CD4-positive, alpha-beta T cell treated with Interleukin-15 for 1 hour (primary cell): ENCODE results near the gene ACTN2.

Source experiments
- DNase-seq: peaks from one replicate; pipeline ENCODE4 v3.0.0-alpha.2; 2020

Gene ACTN2

DNA sequence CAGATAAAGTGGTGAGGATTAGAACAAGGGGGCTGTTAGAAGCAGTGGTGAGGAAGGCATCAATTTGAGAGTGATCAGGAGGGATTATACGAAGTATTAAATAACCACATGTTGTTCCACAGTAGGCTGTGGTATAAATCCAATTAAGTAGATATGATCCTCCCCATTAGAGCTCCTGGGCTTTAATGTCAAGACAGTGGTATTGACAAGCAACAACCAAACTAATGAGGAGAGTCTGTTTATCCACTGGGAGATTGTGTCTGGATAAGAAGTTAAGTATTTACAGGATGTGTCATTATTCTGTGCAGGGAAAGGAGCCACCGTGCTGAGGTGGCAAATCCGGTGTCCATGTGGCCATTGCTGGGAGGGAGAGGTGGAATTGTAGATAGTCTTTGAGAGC is 5.8 kb downstream of the ACTN2 start:
- DNase-seq = no peak

DNA sequence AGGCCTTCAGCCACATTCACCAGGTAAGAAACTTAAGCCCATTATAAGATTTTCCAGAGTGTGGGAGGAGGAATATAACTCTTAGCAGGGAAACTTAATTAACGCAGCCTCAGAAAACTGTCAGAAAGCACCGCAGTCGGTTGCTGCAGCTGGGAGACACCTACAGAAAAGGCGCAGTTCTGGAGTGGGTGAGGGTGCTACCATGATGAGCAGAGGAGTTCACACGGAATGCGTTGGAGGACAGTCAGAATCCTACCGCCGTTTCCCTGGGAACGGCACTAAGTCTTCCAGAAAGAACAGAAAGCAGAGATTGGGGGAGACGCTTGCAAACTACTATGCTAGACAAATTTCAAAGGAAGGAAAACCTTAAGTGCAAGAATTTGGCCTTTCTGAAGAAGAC is 6.4 kb downstream of the ACTN2 start:
- DNase-seq = no peak

DNA sequence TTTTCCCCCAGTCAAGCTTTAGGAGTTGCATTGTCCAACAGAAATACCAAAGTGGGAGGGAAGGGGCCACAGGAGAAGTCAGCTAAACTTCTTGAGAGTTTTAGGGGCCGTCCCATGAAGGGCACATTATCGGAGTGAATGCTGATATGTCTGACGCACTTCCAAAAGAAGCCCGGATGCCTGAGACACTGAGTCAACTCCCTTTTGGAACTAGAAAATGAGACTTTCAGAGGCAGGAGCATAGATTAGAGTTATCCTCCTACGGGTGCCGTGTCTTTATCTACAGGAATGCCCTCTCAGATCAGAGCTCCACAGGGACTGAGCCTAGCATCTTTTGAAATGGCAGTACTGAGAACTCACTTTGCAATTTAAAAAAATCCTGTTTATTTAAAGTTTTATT is 13.1 kb downstream of the ACTN2 start:
- DNase-seq = no peak

DNA sequence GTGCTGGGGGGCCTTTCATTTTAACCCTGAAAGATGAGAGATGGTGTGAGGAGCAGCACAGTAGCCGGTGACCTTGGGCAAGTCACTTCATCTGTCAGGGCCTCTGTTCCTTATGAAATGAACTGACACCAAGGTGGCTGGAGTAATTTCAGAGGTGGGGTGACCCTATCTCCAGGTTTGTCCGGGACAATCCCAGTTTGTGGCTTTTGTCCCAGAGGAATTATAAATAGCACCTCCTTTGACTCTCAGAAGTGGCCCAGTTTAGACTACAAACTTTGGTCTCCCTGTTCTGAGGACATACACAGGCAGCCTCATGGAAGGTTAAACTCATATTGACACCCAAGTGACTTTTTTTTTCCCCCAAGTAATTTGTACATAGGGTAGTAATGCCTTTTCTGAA is 14.6 kb downstream of the ACTN2 start:
- DNase-seq = no peak

DNA sequence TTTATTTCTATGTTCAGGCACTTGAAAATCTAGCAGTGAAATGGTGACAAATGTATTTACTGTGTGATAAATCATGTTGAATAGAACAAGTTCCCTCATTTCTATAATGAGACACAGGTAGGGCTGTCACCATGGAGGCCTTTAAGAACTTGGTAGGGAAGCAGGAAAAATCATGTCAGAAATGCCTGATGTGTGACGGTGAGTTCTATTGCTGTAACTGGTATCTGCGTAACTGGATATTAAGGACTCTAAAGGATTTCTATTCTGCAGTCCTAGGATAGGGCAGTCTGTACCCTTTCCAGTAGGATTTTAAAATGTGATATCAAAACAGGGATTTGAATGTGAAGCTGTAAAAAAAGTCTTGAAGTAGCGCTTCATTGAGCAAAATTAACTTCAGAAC is 15.5 kb downstream of the ACTN2 start:
- DNase-seq = no peak

DNA sequence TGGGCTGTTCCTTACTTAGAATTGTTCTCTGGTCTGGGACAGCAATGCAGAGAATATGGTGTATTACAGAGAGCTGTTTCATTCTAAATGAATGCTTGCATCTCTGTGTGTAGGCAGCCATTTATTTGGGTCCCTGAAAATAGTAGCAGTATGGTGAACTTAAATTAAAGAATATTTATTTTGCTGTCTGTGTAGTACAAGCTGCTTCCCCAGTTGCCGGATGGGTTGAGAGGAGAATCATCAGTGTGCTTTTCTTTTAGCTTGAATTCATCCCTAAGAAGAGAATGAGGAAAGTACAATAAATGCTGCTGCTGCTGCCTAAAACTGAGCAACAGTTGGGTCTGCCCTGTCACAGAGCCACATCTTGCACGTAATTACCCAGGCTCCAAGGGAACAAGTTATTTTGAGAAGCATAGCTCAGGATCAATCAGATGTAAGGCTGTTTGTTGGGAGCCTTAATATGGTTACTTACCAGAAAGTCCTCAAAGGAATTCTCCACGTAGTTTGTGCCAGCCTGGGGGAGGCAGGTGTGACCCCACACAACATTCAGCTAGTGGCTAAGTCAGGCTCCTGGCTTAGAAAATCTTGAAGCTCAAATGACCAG is 16.6 kb downstream of the ACTN2 start:
- no peak for DNase-seq

DNA sequence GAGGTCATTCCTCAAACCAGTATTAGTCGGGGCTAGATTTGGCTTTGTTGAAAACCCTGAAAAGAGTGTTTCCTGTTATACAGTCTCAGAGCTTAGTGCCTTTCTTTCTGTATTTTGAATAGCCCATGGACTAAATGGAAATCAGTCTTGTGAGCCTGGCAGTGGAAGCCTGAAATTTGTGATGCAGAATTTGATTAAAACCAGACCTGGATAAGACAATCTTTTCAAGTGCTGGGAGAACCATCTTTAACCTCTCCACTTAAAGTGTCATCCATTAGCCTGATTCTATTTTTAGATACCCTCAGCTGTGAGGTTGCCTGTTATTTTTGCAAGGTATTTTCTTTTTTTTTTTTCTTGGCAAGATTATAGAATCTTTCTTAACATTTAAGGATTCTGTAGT is 19.5 kb downstream of the ACTN2 start:
- DNase-seq = no peak

DNA sequence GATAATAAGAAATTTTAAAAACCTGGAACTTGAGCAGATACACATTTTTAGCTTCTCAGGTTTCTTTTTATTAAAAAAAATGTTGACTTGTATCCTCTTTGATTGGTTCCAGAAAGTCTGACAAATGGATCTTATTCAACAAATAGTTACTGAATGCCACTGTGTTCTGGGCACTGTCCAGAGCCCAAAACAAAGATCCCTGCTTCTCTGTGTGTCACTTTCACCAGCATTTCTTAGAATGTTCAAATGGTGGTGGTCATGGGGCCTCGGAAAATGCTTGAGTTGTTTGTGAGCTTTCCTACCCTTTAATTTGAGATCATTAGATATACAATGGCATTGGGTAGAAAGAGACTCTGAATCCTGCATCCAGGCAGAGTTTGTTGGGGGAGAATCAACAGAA is 19.9 kb downstream of the ACTN2 start:
- DNase-seq = no peak

DNA sequence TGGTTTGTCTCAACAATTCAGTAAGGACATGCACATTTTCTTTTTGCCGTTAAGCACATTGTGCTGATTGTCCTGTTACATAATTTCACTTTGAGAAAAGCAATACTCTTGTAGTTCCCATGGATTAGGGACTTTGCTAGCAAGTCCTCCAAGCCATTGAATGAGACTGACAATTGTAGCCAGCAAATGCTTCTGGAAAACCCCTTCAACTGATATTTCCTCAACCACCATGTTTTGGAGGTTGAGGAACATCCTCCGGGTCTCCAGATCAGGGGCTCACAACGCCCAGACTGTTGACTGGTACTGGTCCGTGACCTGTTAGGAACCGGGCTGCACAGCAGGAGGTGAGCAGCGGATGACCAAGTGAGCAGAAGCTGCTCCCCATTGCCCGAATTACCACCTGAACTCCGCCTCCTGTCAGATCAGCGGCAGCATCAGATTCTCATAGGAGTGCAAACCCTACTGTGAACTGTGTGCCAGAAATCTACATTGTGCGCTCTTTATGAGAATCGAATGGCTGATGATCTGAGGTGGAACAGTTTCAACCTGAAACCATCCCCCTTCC is 24.1 kb downstream of the ACTN2 start:
- DNase-seq = no peak

DNA sequence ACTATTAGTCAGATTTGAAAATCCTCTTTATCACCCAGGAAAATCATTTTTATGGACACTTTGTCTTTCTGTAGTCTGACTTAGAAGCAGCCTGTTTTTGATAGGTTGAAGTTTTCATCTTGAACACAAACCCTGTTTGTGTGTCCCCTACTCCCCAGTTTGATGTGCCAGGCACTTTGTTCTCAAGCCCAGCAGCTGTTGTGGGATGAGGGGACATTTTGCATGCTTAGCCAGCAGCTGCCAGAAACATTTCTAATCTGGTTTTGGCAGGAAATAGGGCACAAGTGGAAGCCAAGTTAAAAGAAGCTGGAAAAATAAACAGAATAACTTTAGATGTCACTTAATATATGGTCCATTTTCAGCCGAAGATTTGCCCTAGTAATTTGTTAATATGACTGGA is 29.9 kb downstream of the ACTN2 start:
- no peak for DNase-seq

DNA sequence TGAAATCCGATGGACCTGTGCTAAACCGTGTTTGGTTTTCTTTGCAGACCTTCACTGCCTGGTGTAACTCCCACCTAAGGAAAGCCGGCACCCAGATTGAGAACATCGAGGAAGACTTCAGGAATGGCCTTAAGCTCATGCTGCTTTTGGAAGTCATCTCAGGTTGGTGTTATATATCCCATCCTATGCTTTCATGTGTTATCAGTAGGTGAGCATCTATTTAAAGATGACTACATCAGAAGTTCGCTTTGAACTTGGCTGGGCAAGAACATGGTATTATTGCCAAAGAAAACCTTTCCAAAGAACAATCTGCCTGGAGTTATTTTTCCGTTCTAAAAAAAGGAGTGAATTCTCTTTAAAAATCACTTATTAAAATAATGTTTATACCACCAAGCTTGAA is 31.5 kb downstream of the ACTN2 start:
- DNase-seq = no peak

DNA sequence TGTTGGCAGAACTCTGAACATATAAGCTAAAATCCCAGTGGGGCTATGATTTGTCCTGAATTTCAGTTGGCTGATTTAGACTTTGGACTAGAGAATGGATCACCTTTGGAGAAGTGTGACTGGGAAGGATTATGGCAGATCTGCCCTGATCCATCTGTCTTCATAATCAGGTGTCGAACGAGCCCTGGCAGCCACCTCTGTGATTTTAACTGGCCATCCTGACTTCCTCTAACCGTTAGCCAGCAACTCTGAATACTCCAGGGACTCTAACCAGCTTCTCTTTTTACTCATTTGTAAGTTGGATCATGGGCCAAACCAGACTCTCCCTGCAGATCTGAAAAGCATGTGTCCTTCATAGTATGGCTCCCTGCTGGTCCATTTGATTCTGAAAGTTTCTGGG is 32.0 kb downstream of the ACTN2 start:
- DNase-seq = no peak

DNA sequence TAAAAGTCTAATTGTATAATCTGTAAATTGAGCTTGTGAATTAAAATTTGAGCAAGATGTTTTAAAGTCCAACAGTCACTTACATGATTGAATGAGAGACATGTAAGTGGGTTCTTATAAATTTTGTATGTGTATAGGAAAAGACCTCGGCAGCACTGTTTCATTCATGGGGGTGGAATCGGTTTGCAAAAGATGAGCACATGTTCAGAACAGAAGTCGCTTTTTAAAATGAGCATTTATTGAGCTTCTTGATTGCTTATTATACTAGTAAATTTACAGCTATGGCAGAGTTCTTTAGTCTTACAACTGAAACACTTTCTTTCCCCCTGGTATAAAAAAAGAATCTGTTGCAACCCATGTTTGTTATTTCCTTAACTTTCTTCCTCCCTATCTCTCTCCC is 33.9 kb downstream of the ACTN2 start:
- no peak for DNase-seq

DNA sequence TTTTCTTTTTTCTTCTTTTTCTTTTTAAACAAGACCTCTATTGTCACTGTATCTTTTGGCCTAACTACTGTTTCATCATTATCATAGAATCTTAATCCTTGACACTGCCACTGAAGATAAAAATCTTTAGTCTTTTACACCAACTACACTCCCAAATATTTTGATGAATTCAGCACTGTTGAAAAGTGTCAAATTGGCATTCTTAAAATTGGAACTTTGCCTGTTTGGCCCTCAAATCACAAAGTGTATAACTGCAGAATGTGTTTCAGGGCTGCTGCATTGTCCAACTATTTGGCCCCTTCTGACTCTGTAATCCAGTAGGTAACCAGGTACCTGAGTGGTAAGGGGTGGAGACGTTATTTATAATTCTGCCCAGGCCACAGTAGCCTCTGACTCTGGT is 34.3 kb downstream of the ACTN2 start:
- no peak for DNase-seq

DNA sequence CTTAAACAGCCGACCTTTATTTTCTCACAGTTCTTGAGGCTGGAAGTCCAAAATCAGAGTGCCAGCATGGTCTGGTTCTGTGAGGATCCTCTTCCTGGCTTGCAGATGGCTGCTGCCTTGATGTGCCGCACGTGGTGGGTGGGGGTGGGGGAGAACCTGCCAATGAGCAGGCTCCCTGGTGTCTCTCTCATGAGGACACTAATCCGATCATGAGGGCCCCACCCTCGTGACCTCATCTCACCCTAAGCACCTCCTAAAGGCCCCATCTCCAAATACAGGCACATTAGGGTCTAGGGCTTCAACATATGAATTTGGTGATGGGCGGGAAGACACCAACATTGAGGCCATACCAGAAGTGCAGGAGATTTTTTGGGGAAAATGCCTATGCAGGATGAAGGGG is 37.8 kb downstream of the ACTN2 start:
- no peak for DNase-seq

DNA sequence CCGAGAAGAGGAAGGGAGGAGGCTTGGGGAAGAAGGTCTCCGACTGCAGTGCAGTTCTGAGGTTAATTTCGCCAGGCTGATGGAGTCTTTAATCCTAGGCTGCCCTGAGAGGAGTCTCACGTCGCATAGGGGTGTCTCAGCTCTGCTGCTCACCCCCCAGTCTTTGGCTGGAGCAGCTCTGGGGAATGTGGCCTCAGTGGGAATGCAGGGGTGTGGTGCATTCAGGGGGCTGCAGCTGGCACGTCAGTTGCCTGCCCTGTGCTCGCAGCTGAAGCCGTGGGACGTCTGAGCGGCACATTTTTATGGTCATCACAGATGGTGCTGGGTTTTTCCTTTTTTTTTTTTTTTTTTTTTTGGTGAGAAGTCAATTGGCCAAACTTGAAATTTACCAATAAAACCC is 38.2 kb downstream of the ACTN2 start:
- DNase-seq = no peak

DNA sequence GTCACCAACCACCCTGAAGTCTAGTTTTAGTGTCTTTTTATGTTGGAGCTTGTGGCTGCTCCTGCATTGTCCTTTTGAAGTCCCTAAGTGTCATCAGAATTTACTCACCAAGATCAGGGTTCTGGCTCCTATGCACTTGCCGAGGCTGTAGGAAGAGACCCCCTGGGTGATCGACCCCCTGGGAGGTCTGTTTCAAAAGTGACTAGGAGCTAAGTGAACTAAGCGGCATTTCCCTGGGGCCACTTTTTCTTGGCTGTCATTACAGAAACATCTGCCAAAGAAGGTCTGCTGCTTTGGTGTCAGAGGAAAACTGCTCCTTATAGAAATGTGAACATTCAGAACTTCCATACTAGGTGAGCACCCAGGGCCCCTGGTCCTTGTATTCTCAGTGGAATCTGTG is 39.4 kb downstream of the ACTN2 start:
- no peak for DNase-seq

DNA sequence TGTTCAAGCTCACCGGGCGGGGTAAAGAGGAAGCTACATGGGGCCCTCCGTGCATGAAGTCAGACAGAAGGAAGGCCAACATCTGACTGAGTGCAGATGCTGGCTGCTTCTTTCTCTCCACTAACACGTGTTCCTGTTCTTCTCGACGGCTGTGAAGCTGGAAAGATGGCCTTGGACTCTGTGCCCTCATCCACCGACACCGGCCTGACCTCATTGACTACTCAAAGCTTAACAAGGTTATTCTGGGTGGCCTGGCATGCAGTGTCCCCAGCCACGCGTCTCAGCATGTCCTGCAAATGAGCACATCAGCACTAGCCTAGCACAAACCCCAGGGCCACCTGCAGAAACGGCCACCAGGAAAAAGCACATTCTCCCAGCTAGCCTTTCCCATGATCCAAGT is 41.2 kb downstream of the ACTN2 start:
- no peak for DNase-seq

DNA sequence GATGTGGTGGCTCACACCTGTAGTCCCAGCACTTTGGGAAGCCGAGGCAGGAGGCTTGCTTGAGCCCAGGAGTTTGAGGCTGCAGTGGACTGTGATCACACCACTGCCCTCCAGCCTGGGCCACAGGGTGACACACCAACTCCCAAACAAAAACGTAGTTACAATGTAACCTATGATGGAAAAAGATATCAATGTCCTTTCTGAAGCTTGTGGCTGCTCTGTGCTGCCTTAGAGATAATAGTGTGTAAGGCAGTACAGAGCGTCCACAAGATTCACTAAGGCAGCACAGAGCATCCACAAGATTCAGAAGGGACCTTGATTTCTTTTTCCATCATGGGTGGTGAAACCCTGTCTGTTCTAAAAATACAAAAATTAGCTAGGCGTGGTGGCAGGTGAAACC is 42.5 kb downstream of the ACTN2 start:
- DNase-seq = no peak

DNA sequence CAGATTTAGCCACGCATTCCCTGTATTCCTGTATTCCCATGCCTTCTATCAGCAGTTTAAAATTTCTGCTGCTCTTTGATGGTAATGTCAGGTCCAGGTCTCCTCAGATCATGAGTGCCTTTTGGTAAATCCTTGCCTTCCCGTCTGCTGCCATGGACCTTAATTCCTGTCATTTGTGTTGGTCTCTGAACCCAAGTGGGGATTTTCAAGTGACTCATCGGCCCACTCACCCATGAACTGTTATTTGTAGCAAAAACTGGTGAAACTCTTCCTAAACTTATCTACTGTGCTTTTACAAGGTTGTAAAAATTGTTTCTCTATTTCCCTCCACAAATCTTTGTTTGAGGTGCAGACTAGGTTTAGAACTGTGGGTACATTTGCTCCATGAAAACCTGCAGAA is 47.4 kb downstream of the ACTN2 start:
- DNase-seq = no peak

DNA sequence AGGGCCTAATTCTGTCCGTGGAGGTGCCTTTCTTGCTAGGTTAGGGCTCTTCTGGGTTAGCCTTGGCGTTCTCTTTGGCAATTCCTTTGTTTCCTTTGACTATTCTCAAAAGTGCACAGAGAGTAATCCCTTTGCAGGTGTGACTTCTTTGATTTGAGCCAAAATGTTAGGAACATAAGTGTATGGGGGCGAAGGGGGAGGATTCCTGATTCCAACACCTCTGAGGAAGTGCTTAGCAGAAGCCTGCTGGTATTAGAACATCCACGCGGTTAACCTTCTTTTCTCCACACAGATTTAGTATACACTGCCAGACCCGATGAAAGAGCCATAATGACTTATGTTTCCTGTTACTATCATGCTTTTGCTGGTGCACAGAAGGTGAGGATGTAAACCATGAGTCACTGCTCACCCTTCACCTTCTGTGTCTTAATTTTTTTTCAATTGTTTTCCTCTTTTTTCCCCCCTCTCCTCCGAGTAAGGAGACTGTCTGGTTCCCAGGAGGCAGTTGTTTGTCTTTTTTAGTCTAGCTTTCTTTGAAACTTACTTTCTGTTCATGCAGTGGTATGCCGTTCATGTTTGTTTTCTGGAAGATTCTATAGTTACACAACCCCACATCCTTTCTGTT is 48.0 kb downstream of the ACTN2 start:
- DNase-seq = no peak

DNA sequence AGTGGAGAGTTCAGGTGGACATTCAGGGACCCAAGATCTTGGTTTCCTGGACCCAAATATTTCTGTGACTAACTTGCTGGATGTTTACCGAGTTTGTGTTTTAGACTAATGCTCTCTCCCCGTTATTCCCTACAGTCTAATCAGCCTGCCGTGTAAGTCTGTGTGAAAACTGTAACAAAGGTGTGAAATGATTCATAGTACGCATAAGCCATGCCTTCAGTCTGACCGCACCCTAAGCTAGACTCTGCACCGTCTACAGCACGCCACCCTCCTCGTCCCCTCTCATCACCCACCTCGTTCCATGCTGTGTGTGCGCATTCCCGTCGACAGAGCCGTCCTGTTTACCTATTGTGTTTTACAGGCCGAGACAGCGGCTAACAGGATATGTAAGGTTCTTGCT is 50.5 kb downstream of the ACTN2 start:
- DNase-seq = no peak

DNA sequence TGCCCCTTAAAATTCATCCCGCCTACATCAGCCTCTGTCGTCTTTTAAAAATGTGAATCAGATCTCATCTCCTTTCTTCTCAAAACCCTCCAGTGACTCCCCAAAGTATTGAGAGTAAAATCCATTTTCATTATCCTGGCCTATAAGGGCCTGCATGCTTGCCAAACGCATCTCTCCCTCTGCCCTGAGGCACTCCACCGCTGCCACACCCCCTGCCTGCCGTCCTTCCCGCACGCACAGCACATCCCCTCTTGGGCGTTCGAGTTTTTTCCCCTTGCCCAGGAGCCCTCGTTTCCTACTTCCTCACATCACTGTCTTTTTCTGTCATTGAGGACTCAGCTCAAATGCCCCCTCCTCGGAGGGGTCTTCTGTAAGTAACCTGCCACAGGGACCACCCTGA is 55.5 kb downstream of the ACTN2 start:
- DNase-seq = no peak

DNA sequence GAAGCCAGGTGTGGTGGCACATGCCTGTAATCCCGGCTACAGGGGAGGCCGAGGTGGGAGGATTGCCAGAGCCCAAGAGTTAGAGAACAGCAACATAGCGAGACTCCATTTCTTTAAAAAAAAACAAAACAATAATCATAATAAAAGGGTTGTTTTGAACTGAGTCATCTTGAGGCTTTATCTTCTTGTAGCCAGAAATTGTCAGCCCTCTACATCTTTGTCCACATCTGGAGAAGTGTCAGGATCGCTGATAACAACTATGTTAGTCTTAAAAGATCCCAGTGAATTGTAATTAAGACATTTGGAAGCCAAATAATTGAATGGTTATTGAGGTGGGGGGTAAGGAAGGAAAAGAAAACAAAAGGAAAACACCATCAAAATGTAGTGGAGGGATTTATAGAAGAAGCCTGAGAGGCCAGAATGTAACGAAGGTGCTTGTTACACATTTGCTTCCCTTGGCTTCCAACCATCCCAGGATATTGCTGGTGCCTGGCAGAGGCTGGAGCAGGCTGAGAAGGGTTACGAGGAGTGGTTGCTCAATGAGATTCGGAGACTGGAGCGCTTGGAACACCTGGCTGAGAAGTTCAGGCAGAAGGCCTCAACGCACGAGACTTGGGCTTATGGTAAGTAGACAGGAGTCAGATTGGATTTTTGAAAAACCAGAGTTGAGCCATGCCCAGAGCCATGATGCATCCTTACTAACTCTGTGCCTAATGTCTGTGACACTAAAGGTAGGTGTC is 56.3 kb downstream of the ACTN2 start:
- no peak for DNase-seq
